T-helper 1 cell treated with Interleukin-12 subunit alpha and Interleukin-12 subunit beta and Interleukin-4 antibody, amounts not matched to agents 30 μg/mL and 1 μg/mL, for 36 hours (primary cell): ENCODE results near the gene SLFN5.
"Not testable (repeated sequence)": the region's sequence is repeated elsewhere in the genome, so short reads cannot be mapped to it uniquely, and the experiment has no call there.

Experiments
- H3K27ac Mint-ChIP-seq: one replicate; pipeline ENCODE4 v1.8.0; 2021; ENCODE audit warnings: mild to moderate bottlenecking, mixed read lengths
- H3K27me3 Mint-ChIP-seq: one replicate; pipeline ENCODE4 v1.8.0; 2021; ENCODE audit warnings: low read depth, mixed read lengths
- H3K36me3 Mint-ChIP-seq: one replicate; pipeline ENCODE4 v1.8.0; 2021; ENCODE audit warnings: low read depth, mixed read lengths
- H3K4me1 Mint-ChIP-seq: one replicate; pipeline ENCODE4 v1.8.0; 2021; ENCODE audit warnings: low read depth, mixed read lengths
- H3K4me3 Mint-ChIP-seq: one replicate; pipeline ENCODE4 v1.8.0; 2021; ENCODE audit warnings: mild to moderate bottlenecking, moderate library complexity, mixed read lengths
- H3K9me3 Mint-ChIP-seq: one replicate; pipeline ENCODE4 v1.8.0; 2021; ENCODE audit warnings: mixed read lengths

Gene SLFN5

GRCh38 chr17:35255316-35255715 is 12.4 kb downstream of the SLFN5 start:
- Mint-ChIP-seq H3K9me3 (no peaks in the 10 kb centered on the region), H3K4me1 (peaks cover 38% of the 10 kb centered on the region), H3K4me3 (no peak overlapping the region), H3K36me3 (peaks cover 48% of the 10 kb centered on the region), H3K27ac (no peak overlapping the region), H3K27me3 (no peaks in the 10 kb centered on the region)

- no peaks in the 10 kb centered on the region for H3K27me3 Mint-ChIP-seq
- peaks cover 38% of the 10 kb centered on the region for H3K4me1 Mint-ChIP-seq
- H3K4me3 Mint-ChIP-seq, result no peak overlapping the region
- peaks cover 50% of the 10 kb centered on the region for H3K36me3 Mint-ChIP-seq
- no peak overlapping the region for H3K27ac Mint-ChIP-seq
- no peaks in the 10 kb centered on the region for H3K9me3 Mint-ChIP-seq
Observed at GRCh38 chr17:35256629-35257028, 13.8 kb downstream of the SLFN5 start.

- peaks cover 38% of the 10 kb centered on the region for H3K4me1 Mint-ChIP-seq
- no peak overlapping the region for H3K4me3 Mint-ChIP-seq
- H3K9me3 Mint-ChIP-seq, result no peaks in the 10 kb centered on the region
- no peaks in the 10 kb centered on the region for H3K27me3 Mint-ChIP-seq
- peaks cover 50% of the 10 kb centered on the region for H3K36me3 Mint-ChIP-seq
- H3K27ac Mint-ChIP-seq, result no peak overlapping the region
Observed at GRCh38 chr17:35257208-35257659, 14.4 kb downstream of the SLFN5 start.

GRCh38 chr17:35259001-35259400 is 16.1 kb downstream of the SLFN5 start:
- Mint-ChIP-seq H3K27me3 (no peaks in the 10 kb centered on the region), H3K27ac (no peak overlapping the region), H3K4me3 (no peak overlapping the region), H3K36me3 (peaks cover 57% of the 10 kb centered on the region), H3K4me1 (peaks cover 27% of the 10 kb centered on the region), H3K9me3 (no peaks in the 10 kb centered on the region)

- Mint-ChIP-seq H3K27me3 (no peaks in the 10 kb centered on the region), H3K4me3 (no peak overlapping the region), H3K4me1 (peaks cover 33% of the 10 kb centered on the region), H3K36me3 (peaks cover 63% of the 10 kb centered on the region), H3K9me3 (no peaks in the 10 kb centered on the region), H3K27ac (peak overlapping the region; percentile 59)
Observed at GRCh38 chr17:35265071-35265470, 22.2 kb downstream of the SLFN5 start.

- Mint-ChIP-seq H3K36me3 (peaks cover 63% of the 10 kb centered on the region), H3K9me3 (no peaks in the 10 kb centered on the region), H3K27ac (peak overlapping the region; percentile 43), H3K4me1 (peaks cover 33% of the 10 kb centered on the region), H3K27me3 (no peaks in the 10 kb centered on the region), H3K4me3 (peak overlapping the region; percentile 8)
Observed at GRCh38 chr17:35265566-35266141, 22.8 kb downstream of the SLFN5 start.

GRCh38 chr17:35274167-35275066 is 31.5 kb downstream of the SLFN5 start:
- peaks cover 25% of the 10 kb centered on the region for H3K4me1 Mint-ChIP-seq

GRCh38 chr17:35278454-35278853 is 35.6 kb downstream of the SLFN5 start:
- not testable (repeated sequence) for H3K36me3 Mint-ChIP-seq, H3K4me3 Mint-ChIP-seq, H3K27ac Mint-ChIP-seq
- H3K9me3 Mint-ChIP-seq, result peaks cover 16% of the 10 kb centered on the region
- H3K27me3 Mint-ChIP-seq, result peaks cover 16% of the 10 kb centered on the region
- peaks cover 20% of the 10 kb centered on the region for H3K4me1 Mint-ChIP-seq

More at GRCh38 chr17:35274167-35275066, 31.5 kb downstream of the SLFN5 start:
- not testable (repeated sequence) for H3K4me3 Mint-ChIP-seq, H3K27ac Mint-ChIP-seq
- Mint-ChIP-seq H3K9me3 (peaks cover 13% of the 10 kb centered on the region), H3K36me3 (peaks cover 24% of the 10 kb centered on the region), H3K27me3 (peaks cover 11% of the 10 kb centered on the region)

- not testable (repeated sequence) for H3K27ac Mint-ChIP-seq, H3K36me3 Mint-ChIP-seq
Observed at GRCh38 chr17:35278876-35279275, 36.0 kb downstream of the SLFN5 start.

GRCh38 chr17:35283767-35284166 is 40.9 kb downstream of the SLFN5 start:
- Mint-ChIP-seq H3K36me3 (no peaks in the 10 kb centered on the region), H3K27ac (no peak overlapping the region), H3K4me1 (peaks cover 11% of the 10 kb centered on the region), H3K27me3 (peaks cover 8% of the 10 kb centered on the region), H3K9me3 (peaks cover 9% of the 10 kb centered on the region), H3K4me3 (no peak overlapping the region)

More at GRCh38 chr17:35278876-35279275, 36.0 kb downstream of the SLFN5 start:
- Mint-ChIP-seq H3K4me1 (peaks cover 18% of the 10 kb centered on the region), H3K9me3 (peaks cover 16% of the 10 kb centered on the region), H3K27me3 (peaks cover 16% of the 10 kb centered on the region)
- H3K4me3 Mint-ChIP-seq, result not testable (repeated sequence)

GRCh38 chr17:35284955-35285354 is 42.1 kb downstream of the SLFN5 start:
- peaks cover 19% of the 10 kb centered on the region for H3K27me3 Mint-ChIP-seq
- no peak overlapping the region for H3K27ac Mint-ChIP-seq
- H3K9me3 Mint-ChIP-seq, result peaks cover 16% of the 10 kb centered on the region
- peaks cover 21% of the 10 kb centered on the region for H3K4me1 Mint-ChIP-seq
- peaks cover 7% of the 10 kb centered on the region for H3K36me3 Mint-ChIP-seq
- H3K4me3 Mint-ChIP-seq, result no peak overlapping the region

- Mint-ChIP-seq H3K9me3 (peaks cover 14% of the 10 kb centered on the region), H3K4me1 (peaks cover 21% of the 10 kb centered on the region), H3K27ac (no peak overlapping the region), H3K36me3 (peaks cover 7% of the 10 kb centered on the region), H3K4me3 (no peak overlapping the region), H3K27me3 (peaks cover 27% of the 10 kb centered on the region)
Observed at GRCh38 chr17:35286120-35286781, 43.4 kb downstream of the SLFN5 start.

- Mint-ChIP-seq H3K36me3 (peaks cover 7% of the 10 kb centered on the region), H3K4me3 (no peak overlapping the region), H3K27ac (no peak overlapping the region), H3K4me1 (peaks cover 21% of the 10 kb centered on the region), H3K27me3 (peaks cover 33% of the 10 kb centered on the region), H3K9me3 (peaks cover 14% of the 10 kb centered on the region)
Observed at GRCh38 chr17:35287286-35287811, 44.5 kb downstream of the SLFN5 start.

- Mint-ChIP-seq H3K9me3 (peaks cover 14% of the 10 kb centered on the region), H3K4me3 (peak overlapping the region; percentile 47), H3K36me3 (peaks cover 7% of the 10 kb centered on the region), H3K4me1 (peaks cover 21% of the 10 kb centered on the region), H3K27ac (no peak overlapping the region), H3K27me3 (peaks cover 48% of the 10 kb centered on the region)
Observed at GRCh38 chr17:35289222-35289621, 46.4 kb downstream of the SLFN5 start.
